CD4-positive, alpha-beta T cell treated with Interleukin-10 for 1 hour (primary cell): Measurements from ENCODE around the gene ABI3BP.

Experiments used
- DNase-seq: peaks from one replicate; pipeline ENCODE4 v3.0.0-alpha.2; 2020

Gene ABI3BP

DNA sequence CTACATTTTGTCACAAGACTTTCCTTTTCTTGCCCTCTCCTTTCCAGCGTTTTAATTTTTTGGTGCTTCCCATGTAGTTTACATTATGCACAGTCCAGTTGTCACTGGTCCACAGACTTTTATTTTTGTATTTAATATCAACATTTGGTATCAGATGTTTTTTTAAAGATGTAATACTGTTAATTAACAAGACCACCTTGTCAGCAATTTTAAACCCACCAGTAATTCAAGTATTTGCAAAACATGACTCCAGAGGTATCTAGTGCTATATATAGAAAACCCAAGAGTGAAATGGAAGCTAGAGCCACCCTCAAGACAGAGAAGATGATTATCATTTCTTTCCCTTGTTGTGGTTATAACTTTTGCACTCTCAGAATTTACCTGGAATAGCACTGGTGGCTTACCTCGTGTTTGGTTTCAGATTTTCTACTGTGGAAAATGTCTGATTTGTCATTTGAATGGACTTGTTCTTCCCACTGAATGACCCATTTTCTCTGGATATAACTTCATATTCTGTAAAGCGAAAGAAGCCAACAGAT, 227.7 kb downstream of the ABI3BP start:
- no peak for DNase-seq

DNA sequence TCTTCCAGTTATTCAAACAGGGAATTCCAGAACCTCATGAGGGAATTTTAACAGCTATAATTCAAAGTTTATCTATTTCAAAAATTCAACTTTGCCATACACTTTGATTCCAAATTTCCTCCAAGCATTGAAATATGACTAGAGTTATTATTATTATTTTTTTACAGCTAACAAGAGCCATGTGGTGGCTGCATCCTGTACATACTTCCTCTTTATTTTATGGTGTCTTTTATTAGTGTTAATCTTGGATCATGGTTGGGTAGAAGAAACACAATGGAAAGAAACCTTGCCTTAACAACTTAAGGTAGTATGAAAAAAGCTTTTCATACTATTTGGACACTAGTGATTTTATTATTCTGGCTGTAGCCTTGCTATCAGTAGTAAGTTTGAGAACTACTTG, 231.3 kb downstream of the ABI3BP start:
- no peak for DNase-seq

DNA sequence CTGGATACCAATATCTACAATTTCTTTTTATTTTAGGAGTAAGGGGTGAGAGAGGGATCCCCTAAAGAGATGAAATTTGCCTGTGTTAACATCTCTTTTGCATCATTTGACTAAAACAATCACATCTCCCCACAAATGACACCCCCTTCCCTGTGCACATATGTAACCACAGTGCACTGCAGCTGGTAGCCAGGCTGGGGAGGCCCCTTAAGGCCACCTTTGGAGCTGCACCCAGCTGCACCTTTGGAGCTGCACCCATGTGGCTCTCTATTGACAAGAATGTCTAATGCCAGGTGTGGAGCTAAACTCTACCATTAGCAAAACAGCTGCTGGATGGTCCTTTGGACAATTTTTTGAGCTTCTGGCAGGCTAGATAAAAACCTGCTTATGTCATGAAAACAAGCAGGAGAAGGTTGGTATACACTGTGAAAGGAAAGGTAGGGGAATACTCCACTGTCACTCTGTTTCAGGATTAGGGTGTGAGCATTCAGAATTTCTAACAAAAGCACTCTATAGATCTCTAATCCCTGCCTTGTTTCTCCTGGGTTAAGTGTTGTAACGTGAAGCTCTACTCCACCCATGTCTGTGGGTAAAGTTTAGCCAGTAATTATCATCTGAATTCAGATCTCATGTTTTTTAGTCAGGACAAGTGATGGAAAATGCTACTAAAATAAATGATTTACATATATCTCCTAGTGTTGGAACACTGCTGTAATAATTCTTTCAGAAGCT, 231.8 kb downstream of the ABI3BP start:
- no peak for DNase-seq

DNA sequence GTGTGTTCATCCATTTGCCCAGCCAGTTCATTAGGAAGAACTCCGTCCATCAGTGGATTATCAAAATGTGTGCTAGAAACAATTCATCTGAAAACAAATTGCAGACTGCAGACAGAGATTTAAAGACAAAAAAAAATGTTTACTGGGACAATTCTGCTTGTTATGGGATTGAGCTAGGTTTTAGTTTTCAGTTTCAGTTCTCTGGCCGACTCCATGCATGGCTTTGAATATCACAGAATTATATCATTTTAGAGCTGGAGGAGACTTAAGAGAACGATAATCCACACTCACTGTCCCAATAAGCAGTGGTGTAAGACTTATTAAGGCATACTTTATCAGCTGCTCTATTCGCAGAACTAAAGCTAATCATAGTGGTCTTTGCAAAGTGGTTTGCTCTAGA, 232.8 kb downstream of the ABI3BP start:
- DNase-seq, result no peak

DNA sequence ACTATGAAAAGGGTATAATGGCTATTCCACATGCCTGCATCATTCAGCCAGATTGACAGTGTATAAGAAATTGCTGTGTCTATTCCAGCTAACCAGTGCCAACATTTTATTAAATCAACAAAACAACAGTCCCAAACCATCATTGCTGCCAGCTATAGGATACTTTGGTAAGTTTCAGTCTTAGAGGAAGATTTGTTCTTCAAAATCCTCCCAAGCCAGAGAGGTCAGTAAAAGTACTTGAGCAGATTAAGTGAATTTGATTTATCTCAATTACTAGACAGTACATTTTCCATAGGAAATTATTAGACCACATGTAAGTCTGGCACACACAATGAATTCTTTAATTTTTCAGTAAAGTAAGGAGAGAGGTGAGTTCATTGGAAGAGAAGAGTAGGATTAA, 233.3 kb downstream of the ABI3BP start:
- DNase-seq, result no peak

DNA sequence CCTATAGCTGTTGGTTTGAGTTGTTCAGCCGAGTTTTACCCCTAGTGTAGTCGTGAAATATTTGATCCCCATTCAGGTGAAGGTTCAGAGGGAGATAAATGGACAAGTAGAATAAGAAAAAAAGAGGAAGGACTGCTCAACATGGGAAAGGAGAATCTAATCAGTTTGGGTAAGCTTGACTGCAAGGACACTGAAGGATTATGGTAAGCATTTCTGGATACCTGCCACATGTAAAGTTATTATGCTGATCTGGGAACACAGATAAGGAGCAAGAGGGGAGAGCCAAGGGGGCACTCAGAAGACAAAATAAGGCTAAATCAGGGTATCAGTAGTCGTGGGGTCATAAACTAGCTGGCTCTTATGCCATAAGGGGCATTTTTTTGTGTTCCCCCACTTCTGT, 234.1 kb downstream of the ABI3BP start:
- DNase-seq, result no peak

DNA sequence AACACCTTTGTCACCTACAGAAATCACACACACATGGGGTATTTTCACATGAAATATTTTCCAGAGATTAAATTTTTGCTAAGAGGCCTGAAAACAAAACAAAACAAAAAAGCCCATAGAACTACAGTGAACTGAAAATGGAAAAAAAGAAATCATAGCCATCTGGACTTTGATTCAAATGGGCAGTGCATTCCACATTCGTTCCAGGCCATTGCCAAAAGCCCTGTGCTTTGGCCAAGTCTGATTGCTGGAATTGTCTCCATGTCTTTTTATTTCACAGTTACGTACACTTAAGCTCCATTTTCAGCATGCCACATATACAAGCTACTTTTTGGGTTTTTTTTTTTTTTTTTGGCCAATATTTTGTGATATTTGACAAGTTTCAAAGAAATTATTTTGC, 236.8 kb downstream of the ABI3BP start:
- DNase-seq, result no peak

DNA sequence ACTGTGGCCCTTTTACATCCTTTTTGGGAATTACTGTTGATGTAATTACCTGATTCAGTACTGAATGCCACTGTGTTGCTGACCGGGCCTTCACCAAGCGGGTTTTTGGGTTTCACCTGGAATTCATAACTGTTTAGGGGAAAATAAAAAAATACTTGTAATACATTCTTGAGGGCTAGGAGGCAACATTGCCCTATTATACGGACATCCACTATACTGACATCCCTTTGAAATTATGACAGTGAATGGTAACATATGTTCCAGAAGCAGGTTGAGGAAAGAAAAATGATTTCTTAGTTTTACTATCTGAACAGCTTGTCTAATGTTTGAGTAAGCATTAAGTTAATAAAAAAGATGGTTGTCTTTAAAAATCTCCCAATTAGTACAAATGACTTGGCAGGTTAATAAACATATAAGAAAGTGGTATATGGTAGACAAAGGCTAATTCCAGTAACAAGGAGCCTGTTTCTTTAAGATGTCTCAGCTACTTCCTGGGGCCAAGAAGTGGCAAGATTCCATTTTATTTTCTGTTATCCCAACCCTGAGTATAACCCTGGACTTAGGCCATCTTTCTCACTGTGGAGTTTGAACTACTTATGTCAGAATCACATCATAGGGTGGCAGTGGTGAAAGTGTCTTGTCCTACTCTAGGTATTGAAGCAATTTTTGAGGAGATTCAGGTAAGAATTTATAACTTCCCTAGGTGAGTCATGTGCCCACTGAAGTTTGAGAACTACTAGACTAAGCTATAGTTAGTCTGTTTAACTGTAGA, 238.5 kb downstream of the ABI3BP start:
- DNase-seq, result no peak

DNA sequence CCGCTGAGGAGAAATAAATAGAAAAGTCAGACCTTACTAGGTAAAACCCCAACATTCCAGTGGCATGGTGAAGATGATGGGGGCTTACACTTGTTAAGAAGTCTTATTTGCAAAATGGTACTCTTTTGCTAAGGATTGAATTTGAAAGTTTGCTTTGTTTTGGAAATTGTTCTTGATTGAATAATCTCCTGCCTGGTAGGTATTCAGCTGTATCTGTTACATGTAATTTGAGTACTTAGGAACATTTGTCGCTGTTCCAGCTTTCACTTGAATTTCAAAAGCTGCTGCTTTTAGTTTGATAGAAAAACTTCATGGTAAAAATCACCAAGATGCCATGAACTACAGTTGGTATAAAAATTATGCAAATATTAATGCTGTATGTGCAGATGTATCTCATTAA, 239.4 kb downstream of the ABI3BP start:
- no peak for DNase-seq

DNA sequence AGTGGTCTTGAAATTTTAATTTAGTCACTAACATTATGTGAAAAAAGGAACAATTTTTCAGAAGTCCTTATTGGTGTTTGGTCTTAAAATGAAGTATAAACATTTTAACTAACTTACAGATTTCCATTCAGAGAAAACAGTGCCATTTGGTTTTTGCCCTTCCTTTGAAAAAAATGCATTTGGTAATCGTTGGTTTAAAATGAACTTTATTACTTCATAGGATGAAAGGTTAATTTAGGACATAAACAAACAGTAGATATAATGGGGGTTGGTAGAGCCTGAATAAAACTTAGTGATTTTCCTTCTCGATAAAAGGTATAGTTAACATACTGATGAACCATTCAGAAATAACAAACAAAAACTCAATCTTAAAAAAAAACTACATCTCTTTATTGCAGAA, 244.3 kb downstream of the ABI3BP start:
- DNase-seq, result no peak

DNA sequence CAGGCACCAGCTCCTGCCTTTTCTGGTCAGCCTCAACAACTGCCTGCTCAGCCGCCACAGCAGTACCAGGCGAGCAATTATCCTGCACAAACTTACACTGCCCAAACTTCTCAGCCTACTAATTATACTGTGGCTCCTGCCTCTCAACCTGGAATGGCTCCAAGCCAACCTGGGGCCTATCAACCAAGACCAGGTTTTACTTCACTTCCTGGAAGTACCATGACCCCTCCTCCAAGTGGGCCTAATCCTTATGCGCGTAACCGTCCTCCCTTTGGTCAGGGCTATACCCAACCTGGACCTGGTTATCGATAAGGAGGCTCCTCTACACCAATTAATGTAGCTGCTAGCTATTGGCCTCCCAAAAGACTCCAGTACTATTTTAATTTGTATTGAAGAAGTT, 245.0 kb downstream of the ABI3BP start:
- no peak for DNase-seq

DNA sequence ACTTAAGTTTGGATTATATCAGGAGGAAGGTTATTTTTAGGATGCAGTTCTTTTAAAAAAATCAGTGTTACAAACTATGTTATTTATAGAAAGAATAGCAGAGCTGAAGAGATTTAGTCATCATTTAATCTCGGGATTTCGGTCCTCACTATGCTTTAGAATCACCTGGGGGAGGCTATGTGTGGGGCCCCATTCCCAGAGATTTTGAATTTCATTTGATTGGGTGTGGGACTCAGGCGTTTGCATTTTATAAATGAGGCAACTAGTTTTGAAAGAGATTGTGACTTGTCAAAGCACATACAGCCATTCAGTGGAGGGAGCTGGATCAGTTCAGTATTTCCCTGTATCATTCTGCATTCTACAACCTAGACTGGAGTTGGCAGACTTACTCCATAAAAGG, 247.1 kb downstream of the ABI3BP start:
- no peak for DNase-seq

DNA sequence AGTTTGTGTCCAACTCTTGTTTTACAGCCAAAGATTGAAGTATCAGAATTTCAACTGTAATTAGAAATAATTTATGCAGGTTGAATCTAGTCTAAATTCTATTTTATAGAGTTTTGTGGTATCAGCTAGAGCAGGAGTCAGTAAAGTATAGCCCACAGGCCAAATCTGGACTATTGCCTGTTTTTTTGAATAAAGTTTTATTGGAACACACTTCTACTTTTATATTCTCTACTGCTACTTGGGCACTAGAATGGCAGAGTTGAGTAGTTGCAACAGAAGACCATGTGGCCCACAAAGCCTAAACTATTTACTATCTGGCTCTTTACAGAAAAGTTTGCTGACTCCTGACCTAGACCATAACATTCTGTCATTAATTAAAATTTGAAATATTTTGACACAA, 247.6 kb downstream of the ABI3BP start:
- no peak for DNase-seq

DNA sequence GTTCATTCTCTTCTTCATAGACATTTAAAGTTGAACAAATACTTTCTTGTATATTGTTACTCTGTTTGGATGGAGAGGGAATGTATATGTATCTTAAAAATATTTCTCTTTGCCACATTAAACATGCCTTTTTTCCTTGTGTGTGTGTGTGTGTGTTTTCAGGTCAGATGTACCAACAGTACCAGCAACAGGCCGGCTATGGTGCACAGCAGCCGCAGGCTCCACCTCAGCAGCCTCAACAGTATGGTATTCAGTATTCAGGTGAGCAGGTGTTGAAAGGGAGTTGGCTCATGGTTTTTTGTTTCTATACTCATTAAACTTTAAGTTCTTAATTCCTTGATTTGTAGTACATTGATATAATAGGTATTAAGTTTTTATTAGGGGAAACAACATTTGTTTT, 248.6 kb downstream of the ABI3BP start:
- no peak for DNase-seq

DNA sequence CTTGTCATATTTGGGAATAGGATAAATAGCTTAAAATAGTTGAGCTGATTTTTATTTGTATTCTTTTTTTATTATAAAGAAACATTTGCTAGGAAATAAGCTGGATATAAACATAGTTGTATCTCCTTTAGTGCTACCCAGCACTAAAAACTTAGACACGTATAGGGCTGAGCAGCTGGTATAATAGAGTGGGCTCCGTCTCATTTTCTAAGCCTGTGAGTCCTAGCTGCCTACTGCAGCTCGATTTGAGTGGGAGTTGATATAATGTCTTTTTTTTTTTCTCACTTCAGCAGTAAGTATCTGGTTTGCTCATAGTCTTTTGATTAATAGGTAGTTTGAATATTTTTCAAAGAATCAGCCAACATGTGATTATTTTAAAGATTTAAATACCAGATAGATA, 249.7 kb downstream of the ABI3BP start:
- DNase-seq, result no peak

DNA sequence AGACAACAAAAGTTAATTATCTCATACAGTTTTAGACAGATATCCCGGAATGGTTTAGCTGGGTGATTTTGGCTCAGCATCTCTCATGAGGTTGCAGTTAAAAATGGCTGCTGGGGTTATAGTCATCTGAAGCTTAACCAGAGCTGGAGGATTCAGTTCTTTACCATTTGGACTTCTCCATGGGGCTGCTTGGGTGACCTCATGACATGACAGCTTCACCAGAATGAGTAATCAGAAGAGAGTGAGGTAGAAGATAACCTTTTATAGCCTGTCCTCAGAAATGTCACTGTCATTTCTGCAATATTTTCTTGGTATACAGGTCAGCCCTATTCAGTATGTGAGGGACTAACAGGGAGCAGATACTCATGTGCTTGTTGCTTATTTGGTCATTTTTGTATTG, 253.0 kb downstream of the ABI3BP start:
- no peak for DNase-seq

DNA sequence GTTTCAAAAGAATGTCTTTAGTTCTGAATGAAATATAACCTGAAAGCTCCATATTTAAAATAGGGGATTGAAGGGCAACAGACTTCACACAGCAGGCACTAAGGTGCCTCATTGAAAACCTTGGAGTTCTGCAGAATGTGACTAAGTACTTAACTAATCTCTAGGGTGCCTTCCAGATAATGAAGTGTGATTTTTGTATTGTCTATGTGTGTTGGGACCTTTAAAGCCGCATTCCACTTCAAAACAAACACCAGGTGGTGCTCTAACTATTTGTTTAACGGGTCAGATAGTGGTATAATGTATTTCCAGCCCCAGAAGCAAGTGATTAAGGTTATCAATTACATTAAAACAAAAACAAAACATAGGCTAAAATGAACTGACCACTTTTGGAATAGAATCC, 255.9 kb downstream of the ABI3BP start:
- DNase-seq, result peak; percentile 19

DNA sequence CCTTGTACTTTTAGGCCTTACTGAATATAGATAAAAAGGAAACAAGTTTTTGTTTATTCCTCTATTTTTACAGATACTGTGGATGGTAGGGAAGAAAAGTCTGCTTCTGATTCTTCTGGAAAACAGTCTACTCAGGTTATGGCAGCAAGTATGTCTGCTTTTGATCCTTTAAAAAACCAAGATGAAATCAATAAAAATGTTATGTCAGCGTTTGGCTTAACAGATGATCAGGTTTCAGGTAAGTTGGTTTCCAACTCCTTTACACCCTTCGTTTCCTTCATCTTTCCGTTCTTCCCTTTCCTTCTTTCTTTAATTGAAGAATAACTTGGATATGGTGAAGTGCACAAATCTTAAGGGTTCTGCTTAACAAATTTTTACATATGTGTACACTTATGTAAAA, 260.8 kb downstream of the ABI3BP start:
- DNase-seq, result no peak

DNA sequence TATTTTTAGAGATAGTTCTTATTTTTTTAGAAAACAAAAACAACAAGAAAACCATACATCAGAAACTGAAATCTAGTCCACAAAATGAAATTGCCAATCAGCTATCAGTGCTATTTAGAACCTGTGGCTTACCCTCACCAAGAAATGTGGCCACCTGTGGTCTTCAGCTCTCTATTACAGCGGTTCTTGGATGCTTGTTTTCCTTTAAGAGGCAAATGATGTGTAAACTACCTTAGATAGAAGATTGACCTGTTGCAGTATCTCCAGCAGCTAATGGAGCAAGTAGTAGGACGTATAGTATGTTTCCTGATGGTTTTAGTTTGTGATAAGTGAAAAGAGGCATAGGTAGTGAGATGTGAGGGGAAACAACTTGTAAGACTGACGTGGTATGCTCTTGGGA, 262.7 kb downstream of the ABI3BP start:
- DNase-seq, result no peak

DNA sequence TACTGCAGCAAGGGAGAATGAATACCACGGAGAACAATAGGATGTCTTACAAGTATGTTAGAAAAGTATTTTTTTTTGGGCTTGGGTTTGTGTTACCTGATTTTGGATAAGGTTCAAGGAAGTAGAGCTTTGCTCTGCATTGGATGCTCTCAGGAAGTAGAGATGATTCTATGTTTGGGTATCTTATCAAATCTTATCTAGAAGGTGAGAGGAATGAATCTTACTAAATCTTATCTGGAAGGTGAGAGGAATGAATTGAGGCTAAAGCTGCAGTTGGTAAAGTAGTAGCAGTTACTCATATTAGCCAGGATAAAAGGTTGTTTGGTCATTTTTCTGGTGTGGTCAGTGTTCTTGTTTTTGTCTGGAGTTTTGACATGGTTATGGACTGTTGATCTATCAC, 266.5 kb downstream of the ABI3BP start:
- no peak for DNase-seq

DNA sequence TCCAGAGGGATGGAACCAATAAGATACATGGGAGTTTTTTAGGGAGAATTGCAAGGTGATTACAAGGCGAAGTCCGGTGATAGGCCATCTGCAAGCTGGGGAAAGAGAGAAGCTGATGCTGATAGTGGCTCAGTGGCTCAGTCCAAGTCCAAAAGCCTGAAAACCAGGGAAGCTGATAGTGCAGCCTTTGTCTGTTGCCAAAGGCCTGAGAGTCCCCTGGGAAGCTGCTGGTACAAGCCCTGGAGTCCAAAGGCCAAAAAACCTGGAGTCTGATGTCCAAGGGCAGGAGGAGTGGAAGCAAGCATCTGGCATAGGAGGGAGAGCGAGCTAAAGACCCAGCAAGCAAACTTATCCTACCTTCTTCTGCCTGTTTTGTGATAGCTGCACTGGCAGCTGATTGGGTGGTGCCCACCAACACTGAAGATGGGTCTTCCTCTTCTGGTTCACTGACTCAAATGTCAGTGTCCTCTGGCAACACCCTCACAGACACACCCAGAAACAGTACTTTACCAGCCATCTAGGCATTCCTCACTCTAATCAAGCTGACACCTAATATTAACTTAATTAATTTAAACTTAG, 267.2 kb downstream of the ABI3BP start:
- DNase-seq, result no peak

DNA sequence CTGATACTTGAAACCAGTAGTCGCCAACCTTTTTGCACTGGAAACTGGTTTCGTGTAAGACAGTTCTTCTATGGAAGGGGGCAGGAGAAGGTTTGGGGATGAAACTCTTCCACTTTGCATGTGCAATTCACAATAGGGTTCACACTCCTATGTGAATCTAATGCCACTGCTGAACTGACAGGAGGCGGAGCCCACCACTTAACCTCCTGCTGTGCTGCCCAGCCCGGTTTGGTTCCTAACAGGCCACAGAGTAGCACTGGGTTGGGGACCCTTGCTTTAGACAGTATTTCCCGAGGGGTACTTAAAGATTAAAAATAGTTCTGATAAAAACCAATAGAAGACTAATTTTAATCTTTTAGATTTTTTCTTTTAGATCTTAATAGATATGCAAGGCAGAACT, 272.8 kb downstream of the ABI3BP start:
- no peak for DNase-seq

DNA sequence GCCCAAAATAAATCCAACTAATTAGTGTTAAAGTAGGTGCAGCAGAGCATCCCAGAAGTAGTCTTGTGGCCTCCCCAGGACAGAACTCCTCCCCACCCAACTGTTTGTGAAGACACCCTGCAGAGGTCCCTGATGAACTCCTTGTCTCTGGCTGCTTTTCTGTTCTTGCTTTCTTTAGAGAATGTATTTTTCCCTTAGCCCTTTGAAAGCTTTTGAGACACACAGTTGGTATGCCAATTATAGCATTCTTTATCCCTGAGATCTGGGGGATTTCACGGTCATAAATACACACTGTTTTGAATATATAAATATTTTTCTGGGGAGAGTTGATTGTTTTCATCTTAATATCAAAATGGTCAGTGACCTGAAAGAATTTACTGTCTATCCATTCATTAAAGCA, 274.1 kb downstream of the ABI3BP start:
- DNase-seq, result no peak
